NT2/D1 (cell line): Measurements from ENCODE around the gene ARF1.
A peak's percentile ranks its signal among the peaks of the same experiment; 100 is the strongest.

Source experiments
- DNase-seq: peaks from one replicate; pipeline ENCODE4 v3.0.0-alpha.2; 2011; ENCODE audit warnings: low read depth, low spot score
- H3K27me3 ChIP-seq: 2 replicates; pipeline ENCODE4 v1.6.0; 2011; ENCODE audit warnings: mild to moderate bottlenecking; ENCODE audit not compliant: insufficient read length, insufficient read depth
- H3K36me3 ChIP-seq: 2 replicates; pipeline ENCODE4 v1.6.1; 2011; ENCODE audit warnings: mild to moderate bottlenecking, low read length, mixed read lengths; ENCODE audit not compliant: insufficient read depth, insufficient read length
- H3K4me1 ChIP-seq: 2 replicates; pipeline ENCODE4 v1.5.1; 2011; ENCODE audit not compliant: insufficient read depth, insufficient read length
- H3K4me3 ChIP-seq: 2 replicates; pipeline ENCODE4 v1.5.1; 2011; ENCODE audit warnings: low read depth; ENCODE audit not compliant: insufficient read length
- H3K9ac ChIP-seq: 2 replicates; pipeline ENCODE4 v1.6.0; 2011; ENCODE audit warnings: low read depth; ENCODE audit not compliant: insufficient read length
- H3K9me3 ChIP-seq: 2 replicates; pipeline ENCODE4 v1.5.1; 2011; ENCODE audit warnings: mild to moderate bottlenecking, low read length; ENCODE audit not compliant: insufficient read depth
- SUZ12 ChIP-seq: IDR thresholded peaks from 2 replicates; pipeline ENCODE4 v1.6.1; 2011; ENCODE audit not compliant: insufficient read length, insufficient read depth; ENCODE audit errors: extremely low read depth
- YY1 ChIP-seq: IDR thresholded peaks from 2 replicates; pipeline ENCODE4 v1.6.1; 2011; ENCODE audit not compliant: insufficient read length, insufficient read depth
- ZNF274 ChIP-seq: IDR thresholded peaks from 2 replicates; pipeline ENCODE4 v1.6.1; 2011; ENCODE audit warnings: mild to moderate bottlenecking, low read depth, low read length

The ARF1 gene

GRCh38 chr1:228079013-228079412 is 3.5 kb upstream of the ARF1 start:
- TF ChIP-seq SUZ12: no peak
- no peak for TF ChIP-seq YY1
- no peak for TF ChIP-seq ZNF274
- peaks cover 9% of the 10 kb centered on the region for H3K36me3 ChIP-seq
- no peaks in the 10 kb centered on the region for H3K9me3 ChIP-seq
- H3K9ac ChIP-seq: peak overlapping the region; percentile 6
- H3K27me3 ChIP-seq: no peaks in the 10 kb centered on the region
- H3K4me1 ChIP-seq: peaks cover 25% of the 10 kb centered on the region
- no peak overlapping the region for H3K4me3 ChIP-seq
- DNase-seq: no peak

- TF ChIP-seq SUZ12: no peak
- TF ChIP-seq YY1: no peak
- TF ChIP-seq ZNF274: no peak
- H3K9ac ChIP-seq: no peak overlapping the region
- peaks cover 23% of the 10 kb centered on the region for H3K4me1 ChIP-seq
- H3K9me3 ChIP-seq: no peaks in the 10 kb centered on the region
- peaks cover 16% of the 10 kb centered on the region for H3K36me3 ChIP-seq
- H3K4me3 ChIP-seq: no peak overlapping the region
- no peak for DNase-seq
- no peaks in the 10 kb centered on the region for H3K27me3 ChIP-seq
Measured at GRCh38 chr1:228079601-228080263, 2.8 kb upstream of the ARF1 start.

GRCh38 chr1:228081144-228081543 is 1.4 kb upstream of the ARF1 start:
- Histone ChIP-seq H3K9me3 (no peaks in the 10 kb centered on the region), H3K36me3 (peaks cover 29% of the 10 kb centered on the region), H3K4me1 (peaks cover 22% of the 10 kb centered on the region), H3K4me3 (peak overlapping the region; percentile 96), H3K27me3 (no peaks in the 10 kb centered on the region), H3K9ac (peak overlapping the region; percentile 91)
- no peak for TF ChIP-seq ZNF274
- no peak for TF ChIP-seq SUZ12
- TF ChIP-seq YY1: no peak
- no peak for DNase-seq

GRCh38 chr1:228081578-228082213 is 812 bp upstream of the ARF1 start:
- H3K9ac ChIP-seq: peak overlapping the region; percentile 91

GRCh38 chr1:228082918-228083870 is 686 bp downstream of the ARF1 start:
- peaks cover 25% of the 10 kb centered on the region for H3K4me1 ChIP-seq
- peaks cover 41% of the 10 kb centered on the region for H3K36me3 ChIP-seq
- H3K27me3 ChIP-seq: no peaks in the 10 kb centered on the region
- H3K9ac ChIP-seq: peak overlapping the region; percentile 99
- no peaks in the 10 kb centered on the region for H3K9me3 ChIP-seq
- DNase-seq: no peak
- no peak for TF ChIP-seq YY1
- peak overlapping the region; percentile 96 for H3K4me3 ChIP-seq

More at GRCh38 chr1:228081578-228082213, 812 bp upstream of the ARF1 start:
- H3K4me1 ChIP-seq: peaks cover 22% of the 10 kb centered on the region
- no peak for TF ChIP-seq ZNF274
- TF ChIP-seq SUZ12: no peak
- TF ChIP-seq YY1: no peak
- H3K9me3 ChIP-seq: no peaks in the 10 kb centered on the region
- H3K4me3 ChIP-seq: peak overlapping the region; percentile 96
- no peaks in the 10 kb centered on the region for H3K27me3 ChIP-seq
- peaks cover 31% of the 10 kb centered on the region for H3K36me3 ChIP-seq
- DNase-seq: no peak

- Histone ChIP-seq H3K36me3 (peaks cover 48% of the 10 kb centered on the region), H3K27me3 (no peaks in the 10 kb centered on the region), H3K9ac (peak overlapping the region; percentile 99), H3K4me3 (peak overlapping the region; percentile 96), H3K4me1 (peaks cover 28% of the 10 kb centered on the region), H3K9me3 (no peaks in the 10 kb centered on the region)
- no peak for DNase-seq
- no peak for TF ChIP-seq YY1
- TF ChIP-seq SUZ12: no peak
- TF ChIP-seq ZNF274: no peak
Measured at GRCh38 chr1:228083871-228084278, 1.4 kb downstream of the ARF1 start.

GRCh38 chr1:228084325-228084724 is 1.8 kb downstream of the ARF1 start:
- peak overlapping the region; percentile 96 for H3K4me3 ChIP-seq
- no peak for TF ChIP-seq SUZ12
- TF ChIP-seq ZNF274: no peak
- peak overlapping the region; percentile 99 for H3K9ac ChIP-seq
- no peak for DNase-seq
- H3K9me3 ChIP-seq: no peaks in the 10 kb centered on the region
- no peaks in the 10 kb centered on the region for H3K27me3 ChIP-seq
- peaks cover 25% of the 10 kb centered on the region for H3K4me1 ChIP-seq
- H3K36me3 ChIP-seq: peaks cover 52% of the 10 kb centered on the region
